Thoracic aorta (tissue), 2 donors: Measurements from ENCODE around the gene NT5C1B. TPM values are rescaled to one million over a fixed set of nuclear protein-coding genes. Genes with fewer than 3 reads are reported as not detected.

Experiments
- ATAC-seq: fragments of 150-250 bp; one replicate; pipeline ENCODE4 v1.8.0; 2017; ENCODE audit warnings: low read depth; ENCODE audit not compliant: insufficient number of reproducible peaks, low FRiP score
- DNase-seq: peaks from one replicate; pipeline ENCODE4 v3.0.0-alpha.2; 2020; ENCODE audit warnings: low spot score
- H3K27ac ChIP-seq, 2 donors: fragments of 200-600 bp; sonication (generic); 1 replicate in 1 of 2; 2 replicates in 1 of 2; pipeline ENCODE4 v1.5.1; 2016; ENCODE audit warnings: mild to moderate bottlenecking in 2 of 2, moderate library complexity in 2 of 2
- H3K27me3 ChIP-seq: fragments of 200-600 bp; sonication (generic); replicated peaks from 2 replicates; pipeline ENCODE4 v1.6.0; 2016; ENCODE audit warnings: mild to moderate bottlenecking; ENCODE audit not compliant: insufficient read depth
- H3K36me3 ChIP-seq: fragments of 200-600 bp; sonication (generic); one replicate; pipeline ENCODE4 v1.5.1; 2016
- H3K4me1 ChIP-seq, 2 donors: fragments of 200-600 bp; sonication (generic); 1 replicate in 1 of 2; 2 replicates in 1 of 2; pipeline versions ENCODE4 v1.5.1 to v1.6.0; 2016; ENCODE audit warnings: low read depth in 2 of 2, mild to moderate bottlenecking in 1 of 2; ENCODE audit not compliant: control insufficient read depth in 1 of 2
- H3K4me3 ChIP-seq: fragments of 200-600 bp; sonication (generic); 2 replicates; pipeline ENCODE4 v1.5.1; 2016; ENCODE audit warnings: mild to moderate bottlenecking
- H3K9me3 ChIP-seq: fragments of 200-600 bp; sonication (generic); 2 replicates; pipeline ENCODE4 v1.5.1; 2016
- CTCF ChIP-seq: fragments of 200-600 bp; sonication (generic); IDR thresholded peaks from one replicate; pipeline ENCODE4 v1.5.1; 2019; ENCODE audit warnings: antibody characterized with exemption
- total RNA-seq, 2 donors: library from RNA; depleted of rRNA; stranded (reverse); fragments of >200 nt; gene quantifications; one replicate each; pipeline versions ENCODE4 v1.1.0 to v1.2.3, GENCODE V29; 2016

The NT5C1B gene
- total RNA-seq, 2 donors from 2014 or later, result not detected

- TF ChIP-seq CTCF, result no peak
- Histone ChIP-seq H3K27ac (no peak overlapping the region), H3K9me3 (no peaks in the 10 kb centered on the region), H3K27me3 (no peaks in the 10 kb centered on the region), H3K4me1 (peaks cover 8 to 13% of the 10 kb centered on the region in 2 donors), H3K36me3 (no peaks in the 10 kb centered on the region), H3K4me3 (no peak overlapping the region)
- ATAC-seq (no peak), DNase-seq (no peak)
Measured at GRCh38 chr2:18626958-18627650, 37.7 kb upstream of the NT5C1B start.

GRCh38 chr2:18626256-18626668 is 36.9 kb upstream of the NT5C1B start:
- Histone ChIP-seq H3K4me1 (peaks cover 17 to 21% of the 10 kb centered on the region in 2 donors), H3K36me3 (no peaks in the 10 kb centered on the region), H3K27me3 (no peaks in the 10 kb centered on the region), H3K9me3 (no peaks in the 10 kb centered on the region), H3K27ac (no peak overlapping the region), H3K4me3 (no peak overlapping the region)
- ATAC-seq (no peak), DNase-seq (no peak)
- no peak for TF ChIP-seq CTCF

- no peak for ATAC-seq
Measured at GRCh38 chr2:18625563-18625962, 36.2 kb upstream of the NT5C1B start.

GRCh38 chr2:18623782-18624181 is 34.4 kb upstream of the NT5C1B start:
- Histone ChIP-seq H3K27ac (no peak overlapping the region), H3K9me3 (no peaks in the 10 kb centered on the region), H3K27me3 (no peaks in the 10 kb centered on the region), H3K4me3 (no peak overlapping the region), H3K4me1 (peaks cover 23 to 33% of the 10 kb centered on the region in 2 donors), H3K36me3 (no peaks in the 10 kb centered on the region)
- ATAC-seq (no peak), DNase-seq (no peak)
- no peak for TF ChIP-seq CTCF

More at GRCh38 chr2:18625563-18625962, 36.2 kb upstream of the NT5C1B start:
- H3K27ac ChIP-seq, result no peak overlapping the region
- no peak overlapping the region for H3K4me3 ChIP-seq
- H3K27me3 ChIP-seq, result no peaks in the 10 kb centered on the region
- DNase-seq, result no peak
- H3K4me1 ChIP-seq, result peaks cover 21 to 26% of the 10 kb centered on the region in 2 donors
- H3K36me3 ChIP-seq, result no peaks in the 10 kb centered on the region
- no peaks in the 10 kb centered on the region for H3K9me3 ChIP-seq
- TF ChIP-seq CTCF, result no peak

- TF ChIP-seq CTCF, result no peak
- H3K4me3 ChIP-seq, result no peak overlapping the region
- no peaks in the 10 kb centered on the region for H3K36me3 ChIP-seq
- no peaks in the 10 kb centered on the region for H3K27me3 ChIP-seq
- no peaks in the 10 kb centered on the region for H3K9me3 ChIP-seq
- no peak for DNase-seq
- H3K27ac ChIP-seq, result peak overlapping the region; percentile 14 to 60
- H3K4me1 ChIP-seq, result peaks cover 23 to 33% of the 10 kb centered on the region in 2 donors
- ATAC-seq, result no peak
Measured at GRCh38 chr2:18620867-18621632, 31.7 kb upstream of the NT5C1B start.
